HepG2 (cell line): ENCODE data around the gene RPS10. TPM values are rescaled to one million over a fixed set of nuclear protein-coding genes. Genes with fewer than 3 reads are reported as not detected.

Source experiments
- AFF4 ChIP-seq: sonication (generic); formaldehyde crosslinking; IDR thresholded peaks from 2 replicates; pipeline ENCODE4 v1.4.0; 2020; ENCODE audit warnings: missing genetic modification reagents
- ASH2L ChIP-seq: fragments of 300-600, 200-600 bp; sonication (generic); IDR thresholded peaks from 2 replicates; pipeline ENCODE4 v1.7.0; 2017; ENCODE audit warnings: low read depth, mild to moderate bottlenecking, moderate library complexity, mixed read lengths, low read length; ENCODE audit not compliant: insufficient read length
- ATF5 ChIP-seq: sonication (generic); formaldehyde crosslinking; IDR thresholded peaks from 2 replicates; pipeline ENCODE4 v1.4.0; 2020; ENCODE audit warnings: mild to moderate bottlenecking, low read depth, missing genetic modification reagents
- ATRX ChIP-seq: sonication (generic); formaldehyde crosslinking; IDR thresholded peaks from 2 replicates; pipeline ENCODE4 v1.4.0; 2020; ENCODE audit warnings: missing genetic modification reagents, borderline replicate concordance
- CENPT ChIP-seq: sonication (generic); formaldehyde crosslinking; IDR thresholded peaks from 2 replicates; pipeline ENCODE4 v1.8.0; 2022; ENCODE audit warnings: low read depth, mild to moderate bottlenecking, moderate library complexity, missing genetic modification reagents
- DNMT3B ChIP-seq: conservative IDR thresholded peaks from 2 replicates; pipeline ENCODE4 v1.6.1; 2016; ENCODE audit warnings: missing biosample characterization, control low read depth
- ELF1 ChIP-seq: sonication (generic); formaldehyde crosslinking; IDR thresholded peaks from 2 replicates; pipeline ENCODE4 v1.4.0; 2020; ENCODE audit warnings: missing genetic modification reagents
- FIP1L1 ChIP-seq: fragments of 200-400 bp; formaldehyde crosslinking; IDR thresholded peaks from 2 replicates; pipeline ENCODE4 v1.6.1; 2018; ENCODE audit warnings: low read depth, mild to moderate bottlenecking, low read length, moderate library complexity, borderline replicate concordance; ENCODE audit not compliant: insufficient read depth
- GABPA ChIP-seq, 2 experiments: IDR thresholded peaks; 2 replicates each; pipeline ENCODE4 v1.6.1; 2011 to 2016; ENCODE audit warnings: low read depth in 2 of 2, low read length in 1 of 2, missing biosample characterization in 1 of 2, missing genetic modification characterization in 1 of 2
- KDM2A ChIP-seq: sonication (generic); formaldehyde crosslinking; IDR thresholded peaks from 2 replicates; pipeline ENCODE4 v1.4.0; 2020; ENCODE audit warnings: low read depth, missing genetic modification reagents, borderline replicate concordance
- KDM5B ChIP-seq: sonication (generic); formaldehyde crosslinking; IDR thresholded peaks from 2 replicates; pipeline ENCODE4 v1.4.0; 2020; ENCODE audit warnings: missing genetic modification reagents, mild to moderate bottlenecking, borderline replicate concordance
- MAFK ChIP-seq, 2 experiments: IDR thresholded peaks in 1 of 2; conservative IDR thresholded peaks in 1 of 2; 2 replicates each; pipeline ENCODE4 v1.6.1; 2011; ENCODE audit warnings: improper control_type of control experiment in 2 of 2, low read length in 2 of 2
- PATZ1 ChIP-seq: sonication (generic); formaldehyde crosslinking; IDR thresholded peaks from 2 replicates; pipeline ENCODE4 v1.4.0; 2020; ENCODE audit warnings: missing genetic modification reagents
- RBM39 ChIP-seq: fragments of 200-400 bp; formaldehyde crosslinking; IDR thresholded peaks from one replicate; pipeline ENCODE4 v1.6.1; 2018; ENCODE audit warnings: antibody characterized with exemption, mild to moderate bottlenecking, low read depth, low read length; ENCODE audit not compliant: poor library complexity, severe bottlenecking
- TSC22D2 ChIP-seq: sonication (generic); formaldehyde crosslinking; IDR thresholded peaks from 2 replicates; pipeline ENCODE4 v1.5.1; 2020; ENCODE audit warnings: missing genetic modification reagents, mild to moderate bottlenecking, borderline replicate concordance
- ZGPAT ChIP-seq: IDR thresholded peaks from 2 replicates; pipeline ENCODE4 v1.6.1; 2016; ENCODE audit warnings: mild to moderate bottlenecking
- ZNF567 ChIP-seq: sonication (generic); formaldehyde crosslinking; IDR thresholded peaks from 2 replicates; pipeline ENCODE4 v1.8.1; 2023; ENCODE audit warnings: mild to moderate bottlenecking, missing genetic modification reagents, borderline replicate concordance
- ZNF589 ChIP-seq: sonication (generic); formaldehyde crosslinking; conservative IDR thresholded peaks from 2 replicates; pipeline ENCODE4 v1.8.0; 2022; ENCODE audit warnings: mild to moderate bottlenecking, moderate library complexity, missing genetic modification reagents
- ZNF777 ChIP-seq: sonication (generic); formaldehyde crosslinking; IDR thresholded peaks from 2 replicates; pipeline ENCODE4 v1.4.0; 2020; ENCODE audit warnings: missing genetic modification reagents
- polyA plus RNA-seq, 8 experiments: library from polyadenylated mRNA; depleted of rRNA in 3 of 8; stranded (reverse) in 7 of 8; unstranded in 1 of 8; fragments of >200 nt; fragmentation: Illumina TruSeq in 4 of 8; extraction: Trizol in 4 of 8; gene quantifications; 2 replicates each; pipeline versions ENCODE4 v1.2.1 to v1.2.3, GENCODE V29; 2011 to 2016; ENCODE audit warnings: low read depth in 4 of 8, missing spikeins in 1 of 8, mixed read lengths in 1 of 8; ENCODE audit not compliant: insufficient read depth in 1 of 8
- total RNA-seq, 5 experiments: library from RNA; depleted of rRNA; stranded (reverse); fragments of >200 nt; fragmentation: Illumina TruSeq; extraction: Trizol; gene quantifications; 2 replicates each; pipeline ENCODE4 v1.2.3, GENCODE V29; 2016; ENCODE audit warnings: low read depth in 1 of 5

RPS10 gene
- total and polyA plus RNA-seq, 2 of the 13 experiments (the other 11 are each of a cell fraction or from before 2014, with no cell fraction given), result 2,909 to 4,648 TPM

GRCh38 chr6:34457742-34458735, 32.2 kb upstream of the RPS10 start (continued):
- TF ChIP-seq AFF4 (CRISPR knock-in tag) (no peak), ATRX (CRISPR knock-in tag) (no peak), TSC22D2 (CRISPR knock-in tag) (no peak), ASH2L (no peak), KDM5B (CRISPR knock-in tag) (no peak), ZNF567 (CRISPR knock-in tag) (no peak; the same call in 1 of the 2 replicates), ZNF777 (CRISPR knock-in tag) (no peak), ZGPAT (CRISPR knock-in tag) (no peak), MAFK (conservative IDR thresholded peaks at IDR 0.05 in 1 of 2, IDR thresholded peaks at IDR 0.05 in 1 of 2; ENCODE audit: low read length in 2 of 2) (no peak), KDM2A (CRISPR knock-in tag) (peak; percentile 36; the same call in 1 of the 2 replicates), ATF5 (CRISPR knock-in tag) (no peak), FIP1L1 (no peak), PATZ1 (CRISPR knock-in tag) (peak; percentile 31; the same call in 1 of the 2 replicates), CENPT (CRISPR knock-in tag) (no peak), GABPA (IDR thresholded peaks at IDR 0.05; ENCODE audit: low read depth, low read length) (no peak), GABPA (CRISPR knock-in tag; IDR thresholded peaks at IDR 0.05; ENCODE audit: low read depth) (no peak), ELF1 (CRISPR knock-in tag) (peak; percentile 18; the same call in 1 of the 2 replicates), RBM39 (no peak), ZNF589 (CRISPR knock-in tag) (no peak), DNMT3B (CRISPR knock-in tag) (no peak)
